ENCODE results near the gene USP13. TPM values are rescaled to one million over a fixed set of nuclear protein-coding genes. Genes with fewer than 3 reads are reported as not detected.

The USP13 gene
- total and polyA plus RNA-seq, 2 experiments from 2014 or later, result 6.0 to 8.2 TPM

- no peaks in the 10 kb centered on the region for H3K4me1 ChIP-seq (ENCODE audit: insufficient read depth)
- TF ChIP-seq EZH2 (IDR thresholded peaks at IDR 0.05; ENCODE audit: insufficient read depth, poor library complexity, severe bottlenecking), result no peak
- TF ChIP-seq EZH2phosphoT487 (IDR thresholded peaks at IDR 0.05; ENCODE audit: insufficient read depth, low read depth), result no peak
- H3K9me3 ChIP-seq (ENCODE audit: low read depth), result no peaks in the 10 kb centered on the region
- no peak overlapping the region for H3K4me3 ChIP-seq
- H3K9ac ChIP-seq, result no peak overlapping the region
- H3K4me2 ChIP-seq (ENCODE audit: unreplicated experiment), result no peak overlapping the region
- in situ Hi-C loops (cut with MboI), result no loop called here
- no peaks in the 10 kb centered on the region for H3K27me3 ChIP-seq (replicated peaks; ENCODE audit: insufficient read depth)
- H3F3A ChIP-seq (ENCODE audit: insufficient read depth), result no peaks in the 10 kb centered on the region
- DNase-seq, result no peak
- WGBS, 2 experiments (ENCODE audit: low coverage in 1 of 2, low lambda C conversion rate in 2 of 2, missing lambda C conversion rate in 2 of 2), result 94 to 100% methylated on average over 6 of the region's 6 CpGs
- no peaks in the 10 kb centered on the region for H3K36me3 ChIP-seq (ENCODE audit: low read depth)
- no peak overlapping the region for H3K27ac ChIP-seq
- H4K20me1 ChIP-seq (ENCODE audit: insufficient read depth), result no peaks in the 10 kb centered on the region
- no peaks in the 10 kb centered on the region for H3K9me2 ChIP-seq (ENCODE audit: insufficient read depth)
- H2AFZ ChIP-seq, result no peak overlapping the region
- no peaks in the 10 kb centered on the region; the same call in 1 of the 2 replicates for H3K79me2 ChIP-seq (ENCODE audit: insufficient read depth)
Measured at GRCh38 chr3:179694731-179695130, 41.9 kb downstream of the USP13 start.

GRCh38 chr3:179695672-179696313 lies 43.0 kb downstream of the USP13 start:
- no peaks in the 10 kb centered on the region for H3K27me3 ChIP-seq (replicated peaks; ENCODE audit: insufficient read depth)
- H3K27ac ChIP-seq, result no peak overlapping the region
- no peak overlapping the region for H3K4me3 ChIP-seq
- H3F3A ChIP-seq (ENCODE audit: insufficient read depth), result no peaks in the 10 kb centered on the region
- no peaks in the 10 kb centered on the region for H3K4me1 ChIP-seq (ENCODE audit: insufficient read depth)
- in situ Hi-C loops (cut with MboI), result no loop called here
- no peak overlapping the region for H3K4me2 ChIP-seq (ENCODE audit: unreplicated experiment)
- no peaks in the 10 kb centered on the region for H3K9me3 ChIP-seq (ENCODE audit: low read depth)
- no peaks in the 10 kb centered on the region for H4K20me1 ChIP-seq (ENCODE audit: insufficient read depth)
- DNase-seq, result no peak
- 86 to 87% methylated on average over 4 of the region's 4 CpGs for WGBS, 2 experiments (ENCODE audit: low coverage in 1 of 2, low lambda C conversion rate in 2 of 2, missing lambda C conversion rate in 2 of 2)
- no peaks in the 10 kb centered on the region; the same call in 1 of the 2 replicates for H3K79me2 ChIP-seq (ENCODE audit: insufficient read depth)
- H3K9me2 ChIP-seq (ENCODE audit: insufficient read depth), result no peaks in the 10 kb centered on the region
- H2AFZ ChIP-seq, result no peak overlapping the region
- H3K36me3 ChIP-seq (ENCODE audit: low read depth), result no peaks in the 10 kb centered on the region
- TF ChIP-seq EZH2phosphoT487 (IDR thresholded peaks at IDR 0.05; ENCODE audit: insufficient read depth, low read depth) (no peak), EZH2 (IDR thresholded peaks at IDR 0.05; ENCODE audit: insufficient read depth, poor library complexity, severe bottlenecking) (no peak)
- H3K9ac ChIP-seq, result no peak overlapping the region

- in situ Hi-C loops (cut with MboI), result no loop called here
- no peak for DNase-seq
Measured at GRCh38 chr3:179697736-179698332, 45.0 kb downstream of the USP13 start.

GRCh38 chr3:179700716-179701115 lies 47.9 kb downstream of the USP13 start:
- Histone ChIP-seq H3K9me2 (ENCODE audit: insufficient read depth) (no peaks in the 10 kb centered on the region), H3F3A (ENCODE audit: insufficient read depth) (no peaks in the 10 kb centered on the region), H3K27ac (no peak overlapping the region), H3K36me3 (ENCODE audit: low read depth) (no peaks in the 10 kb centered on the region), H4K20me1 (ENCODE audit: insufficient read depth) (no peaks in the 10 kb centered on the region), H3K9me3 (ENCODE audit: low read depth) (no peaks in the 10 kb centered on the region), H3K79me2 (ENCODE audit: insufficient read depth) (no peaks in the 10 kb centered on the region; the same call in 1 of the 2 replicates), H3K4me3 (no peak overlapping the region), H3K4me2 (ENCODE audit: unreplicated experiment) (no peak overlapping the region), H3K4me1 (ENCODE audit: insufficient read depth) (no peaks in the 10 kb centered on the region), H3K27me3 (replicated peaks; ENCODE audit: insufficient read depth) (no peaks in the 10 kb centered on the region), H2AFZ (no peak overlapping the region), H3K9ac (no peak overlapping the region)
- 95 to 98% methylated on average over 4 of the region's 4 CpGs for WGBS, 2 experiments (ENCODE audit: low coverage in 1 of 2, low lambda C conversion rate in 2 of 2, missing lambda C conversion rate in 2 of 2)
- no peak for TF ChIP-seq EZH2phosphoT487 (IDR thresholded peaks at IDR 0.05; ENCODE audit: insufficient read depth, low read depth)
- no peak for TF ChIP-seq EZH2 (IDR thresholded peaks at IDR 0.05; ENCODE audit: insufficient read depth, poor library complexity, severe bottlenecking)
- in situ Hi-C loops (cut with MboI), result no loop called here
- no peak for DNase-seq

More at GRCh38 chr3:179697736-179698332, 45.0 kb downstream of the USP13 start:
- no peaks in the 10 kb centered on the region; the same call in 1 of the 2 replicates for H3K79me2 ChIP-seq (ENCODE audit: insufficient read depth)
- H3K9ac ChIP-seq, result no peak overlapping the region
- H3K27ac ChIP-seq, result no peak overlapping the region
- H3K27me3 ChIP-seq (replicated peaks; ENCODE audit: insufficient read depth), result no peaks in the 10 kb centered on the region
- H3K9me2 ChIP-seq (ENCODE audit: insufficient read depth), result no peaks in the 10 kb centered on the region
- 98 to 100% methylated on average over 2 of the region's 2 CpGs for WGBS, 2 experiments (ENCODE audit: low coverage in 1 of 2, low lambda C conversion rate in 2 of 2, missing lambda C conversion rate in 2 of 2)
- H3F3A ChIP-seq (ENCODE audit: insufficient read depth), result no peaks in the 10 kb centered on the region
- TF ChIP-seq EZH2 (IDR thresholded peaks at IDR 0.05; ENCODE audit: insufficient read depth, poor library complexity, severe bottlenecking) (no peak), EZH2phosphoT487 (IDR thresholded peaks at IDR 0.05; ENCODE audit: insufficient read depth, low read depth) (no peak)
- H3K4me1 ChIP-seq (ENCODE audit: insufficient read depth), result no peaks in the 10 kb centered on the region
- H4K20me1 ChIP-seq (ENCODE audit: insufficient read depth), result no peaks in the 10 kb centered on the region
- no peak overlapping the region for H3K4me2 ChIP-seq (ENCODE audit: unreplicated experiment)
- no peaks in the 10 kb centered on the region for H3K36me3 ChIP-seq (ENCODE audit: low read depth)
- H3K9me3 ChIP-seq (ENCODE audit: low read depth), result no peaks in the 10 kb centered on the region
- H2AFZ ChIP-seq, result no peak overlapping the region
- no peak overlapping the region for H3K4me3 ChIP-seq

Data from GM23248 (cell line).